Measurements from ENCODE around the gene ACKR2. TPM values are rescaled to one million over a fixed set of nuclear protein-coding genes. Genes with fewer than 3 reads are reported as not detected.

The ACKR2 gene
- polyA plus RNA-seq, 1 donor (not counting 4 experiments of a cell fraction or from before 2014, with no cell fraction given): 0.22 TPM

DNA sequence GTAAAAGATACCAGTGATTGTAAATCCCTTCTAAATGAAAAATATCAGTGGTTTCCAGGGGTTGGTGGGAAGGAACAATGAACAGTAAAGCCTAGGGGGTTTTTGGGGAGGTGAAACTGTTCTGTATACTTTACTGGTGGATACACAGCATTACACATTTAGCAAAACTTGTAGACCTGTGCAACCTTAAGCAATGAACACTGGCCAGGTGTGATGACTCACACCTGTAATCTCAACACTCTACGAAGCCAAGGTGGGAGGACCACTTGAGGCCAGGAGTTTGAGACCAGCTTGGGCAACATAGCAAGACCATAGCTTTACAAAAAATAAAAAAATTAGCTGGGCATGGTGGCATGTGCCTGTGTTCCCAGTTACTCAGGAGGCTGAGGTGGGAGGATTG lies 38.0 kb upstream of the ACKR2 start:
- Histone ChIP-seq H3K4me3 (ENCODE audit: control insufficient read depth in 2 of 3, extremely low read depth in 1 of 3, insufficient read depth in 2 of 3, low read depth in 1 of 3, low read length in 3 of 3) (no peak overlapping the region), H3K9me3 (ENCODE audit: control insufficient read depth, low read depth, low read length) (no peaks in the 10 kb centered on the region), H3K4me1 (ENCODE audit: control insufficient read depth, extremely low read depth, insufficient read depth, low read length) (peaks cover 3% of the 10 kb centered on the region), H3K27ac (ENCODE audit: control insufficient read depth, insufficient read depth, low read length) (no peak overlapping the region), H3K9me1 (ENCODE audit: control insufficient read depth, extremely low read depth, insufficient read depth, low read length) (no peaks in the 10 kb centered on the region), H3K27me3 (ENCODE audit: control insufficient read depth, extremely low read depth, insufficient read depth, low read length) (no peaks in the 10 kb centered on the region), H4K20me1 (ENCODE audit: control insufficient read depth, extremely low read depth, insufficient read depth, low read length) (no peaks in the 10 kb centered on the region), H3K4me2 (ENCODE audit: control insufficient read depth, extremely low read depth, insufficient read depth, low read depth, low read length) (no peak overlapping the region), H3K36me3 (ENCODE audit: control insufficient read depth in 2 of 2, extremely low read depth in 1 of 2, insufficient read depth in 2 of 2, low read length in 2 of 2) (no peaks in the 10 kb centered on the region), H3K79me2 (ENCODE audit: control insufficient read depth, insufficient read depth, low read length) (no peaks in the 10 kb centered on the region), H2AFZ (ENCODE audit: control insufficient read depth, low read length) (no peak overlapping the region), H3K9ac (ENCODE audit: control insufficient read depth, extremely low read depth, insufficient read depth, low read length) (no peak overlapping the region)
- TF ChIP-seq, protein P1, sequence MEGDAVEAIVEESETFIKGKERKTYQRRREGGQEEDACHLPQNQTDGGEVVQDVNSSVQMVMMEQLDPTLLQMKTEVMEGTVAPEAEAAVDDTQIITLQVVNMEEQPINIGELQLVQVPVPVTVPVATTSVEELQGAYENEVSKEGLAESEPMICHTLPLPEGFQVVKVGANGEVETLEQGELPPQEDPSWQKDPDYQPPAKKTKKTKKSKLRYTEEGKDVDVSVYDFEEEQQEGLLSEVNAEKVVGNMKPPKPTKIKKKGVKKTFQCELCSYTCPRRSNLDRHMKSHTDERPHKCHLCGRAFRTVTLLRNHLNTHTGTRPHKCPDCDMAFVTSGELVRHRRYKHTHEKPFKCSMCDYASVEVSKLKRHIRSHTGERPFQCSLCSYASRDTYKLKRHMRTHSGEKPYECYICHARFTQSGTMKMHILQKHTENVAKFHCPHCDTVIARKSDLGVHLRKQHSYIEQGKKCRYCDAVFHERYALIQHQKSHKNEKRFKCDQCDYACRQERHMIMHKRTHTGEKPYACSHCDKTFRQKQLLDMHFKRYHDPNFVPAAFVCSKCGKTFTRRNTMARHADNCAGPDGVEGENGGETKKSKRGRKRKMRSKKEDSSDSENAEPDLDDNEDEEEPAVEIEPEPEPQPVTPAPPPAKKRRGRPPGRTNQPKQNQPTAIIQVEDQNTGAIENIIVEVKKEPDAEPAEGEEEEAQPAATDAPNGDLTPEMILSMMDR (optimal IDR thresholded peaks at IDR 0.05 in 1 of 3, IDR thresholded peaks at IDR 0.05 in 1 of 3, conservative IDR thresholded peaks at IDR 0.05 in 1 of 3; ENCODE audit: extremely low read depth in 1 of 3, insufficient read depth in 2 of 3, low read length in 3 of 3): no peak
- no peak for TF ChIP-seq EZH2 (IDR thresholded peaks at IDR 0.05; ENCODE audit: low read length)
- DNase-seq (ENCODE audit: low read depth, low spot score) (no peak), FAIRE-seq (no peak)
- dilution Hi-C loops (cut with MboI; ENCODE audit: extremely low pct_ligation_motif_present, low sequenced_read_pairs): no loop called here

DNA sequence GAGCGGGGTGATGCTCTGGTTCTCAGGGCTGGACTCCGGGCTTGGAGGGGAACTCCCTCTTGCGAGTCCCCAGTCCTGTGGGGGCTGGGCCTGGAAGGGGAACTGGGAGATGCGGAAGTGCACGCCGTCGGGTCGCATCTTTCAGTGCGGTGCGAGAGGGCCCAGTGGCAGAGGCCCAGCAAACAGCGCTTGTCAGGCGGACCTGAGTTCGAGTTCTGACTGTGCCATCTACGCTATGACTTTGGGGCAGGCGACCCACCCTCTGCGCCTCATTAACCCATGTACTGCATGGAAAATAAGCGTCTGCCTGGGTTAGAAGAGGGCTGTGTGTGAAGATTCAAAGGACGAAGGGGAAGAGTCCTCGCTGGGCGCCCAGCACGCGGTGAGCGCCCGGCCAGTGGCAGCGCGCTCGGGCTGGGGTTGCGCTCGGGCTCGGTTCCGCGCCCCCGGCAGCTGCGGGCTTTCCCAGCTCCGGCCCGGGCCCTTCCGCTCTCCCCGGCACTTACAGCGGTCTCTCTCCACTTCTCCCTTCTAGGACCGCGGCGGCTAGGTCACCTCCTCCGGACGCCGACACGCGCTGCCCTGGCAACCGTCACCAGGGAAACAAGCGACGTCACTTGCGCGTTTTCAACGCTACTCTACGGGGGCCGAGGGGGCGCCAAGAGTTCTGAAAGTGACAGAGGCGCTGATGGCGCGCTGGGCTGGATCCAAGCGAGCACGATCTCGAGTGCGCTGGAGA lies 36.4 kb upstream of the ACKR2 start, which contains the start of gene CCDC13:
CCDC13 (minus strand) TSS at position 584 of the 739 bp plus-strand sequence. CDS start 14,908 bp downstream, outside the sequence.
- no peak for FAIRE-seq

More for the DNA sequence above, 36.4 kb upstream of the ACKR2 start, which contains the start of gene CCDC13:
- Histone ChIP-seq H3K9me1 (ENCODE audit: control insufficient read depth, extremely low read depth, insufficient read depth, low read length) (no peaks in the 10 kb centered on the region), H3K9me3 (ENCODE audit: control insufficient read depth, low read depth, low read length) (no peaks in the 10 kb centered on the region), H3K4me3 (ENCODE audit: control insufficient read depth in 2 of 3, extremely low read depth in 1 of 3, insufficient read depth in 2 of 3, low read depth in 1 of 3, low read length in 3 of 3) (peak within 1 kb of the TSS; percentile 13 to 62 (median 61)), H2AFZ (ENCODE audit: control insufficient read depth, low read length) (no peak within 1 kb of the TSS), H3K36me3 (ENCODE audit: control insufficient read depth in 2 of 2, extremely low read depth in 1 of 2, insufficient read depth in 2 of 2, low read length in 2 of 2) (no peaks in the 10 kb centered on the region), H3K4me2 (ENCODE audit: control insufficient read depth, extremely low read depth, insufficient read depth, low read depth, low read length) (peak within 1 kb of the TSS; percentile 69), H3K79me2 (ENCODE audit: control insufficient read depth, insufficient read depth, low read length) (no peaks in the 10 kb centered on the region), H3K4me1 (ENCODE audit: control insufficient read depth, extremely low read depth, insufficient read depth, low read length) (peaks cover 3% of the 10 kb centered on the region), H4K20me1 (ENCODE audit: control insufficient read depth, extremely low read depth, insufficient read depth, low read length) (no peaks in the 10 kb centered on the region), H3K27ac (ENCODE audit: control insufficient read depth, insufficient read depth, low read length) (no peak within 1 kb of the TSS), H3K27me3 (ENCODE audit: control insufficient read depth, extremely low read depth, insufficient read depth, low read length) (no peaks in the 10 kb centered on the region), H3K9ac (ENCODE audit: control insufficient read depth, extremely low read depth, insufficient read depth, low read length) (peak within 1 kb of the TSS; percentile 43)
- TF ChIP-seq EZH2 (IDR thresholded peaks at IDR 0.05; ENCODE audit: low read length): no peak
- TF ChIP-seq, protein P1 (optimal IDR thresholded peaks at IDR 0.05 in 1 of 3, IDR thresholded peaks at IDR 0.05 in 1 of 3, conservative IDR thresholded peaks at IDR 0.05 in 1 of 3; ENCODE audit: extremely low read depth in 1 of 3, insufficient read depth in 2 of 3, low read length in 3 of 3): no peak
- DNase-seq (ENCODE audit: low read depth, low spot score): no peak
- dilution Hi-C loops (cut with MboI; ENCODE audit: extremely low pct_ligation_motif_present, low sequenced_read_pairs): no loop called here

Data from keratinocyte (primary cell).